Activated T-cell treated with anti-CD3 and anti-CD28 coated beads, Interleukin-2, amount 50 U/mL, for 24 hours (primary cell): ENCODE measurements around the gene REM1.
"Not testable (repeated sequence)": the region's sequence is repeated elsewhere in the genome, so short reads cannot be mapped to it uniquely, and the experiment has no call there.

Experiments used
- DNase-seq: peaks from one replicate; pipeline ENCODE4 v3.0.0-alpha.2; 2020
- H3K27ac Mint-ChIP-seq: 2 replicates; pipeline ENCODE4 v1.8.0; 2020; ENCODE audit warnings: mild to moderate bottlenecking, mixed read lengths
- H3K27me3 Mint-ChIP-seq: 2 replicates; pipeline ENCODE4 v1.8.0; 2020; ENCODE audit warnings: mixed read lengths
- H3K36me3 Mint-ChIP-seq: 2 replicates; pipeline ENCODE4 v1.8.0; 2020; ENCODE audit warnings: low read depth, mixed read lengths
- H3K4me1 Mint-ChIP-seq: 2 replicates; pipeline ENCODE4 v1.8.0; 2020; ENCODE audit warnings: low read depth, mixed read lengths
- H3K4me3 Mint-ChIP-seq: 2 replicates; pipeline ENCODE4 v1.8.0; 2020; ENCODE audit warnings: mild to moderate bottlenecking, moderate library complexity, mixed read lengths
- H3K9me3 Mint-ChIP-seq: 2 replicates; pipeline ENCODE4 v1.8.0; 2020; ENCODE audit warnings: mixed read lengths

The REM1 gene

DNA sequence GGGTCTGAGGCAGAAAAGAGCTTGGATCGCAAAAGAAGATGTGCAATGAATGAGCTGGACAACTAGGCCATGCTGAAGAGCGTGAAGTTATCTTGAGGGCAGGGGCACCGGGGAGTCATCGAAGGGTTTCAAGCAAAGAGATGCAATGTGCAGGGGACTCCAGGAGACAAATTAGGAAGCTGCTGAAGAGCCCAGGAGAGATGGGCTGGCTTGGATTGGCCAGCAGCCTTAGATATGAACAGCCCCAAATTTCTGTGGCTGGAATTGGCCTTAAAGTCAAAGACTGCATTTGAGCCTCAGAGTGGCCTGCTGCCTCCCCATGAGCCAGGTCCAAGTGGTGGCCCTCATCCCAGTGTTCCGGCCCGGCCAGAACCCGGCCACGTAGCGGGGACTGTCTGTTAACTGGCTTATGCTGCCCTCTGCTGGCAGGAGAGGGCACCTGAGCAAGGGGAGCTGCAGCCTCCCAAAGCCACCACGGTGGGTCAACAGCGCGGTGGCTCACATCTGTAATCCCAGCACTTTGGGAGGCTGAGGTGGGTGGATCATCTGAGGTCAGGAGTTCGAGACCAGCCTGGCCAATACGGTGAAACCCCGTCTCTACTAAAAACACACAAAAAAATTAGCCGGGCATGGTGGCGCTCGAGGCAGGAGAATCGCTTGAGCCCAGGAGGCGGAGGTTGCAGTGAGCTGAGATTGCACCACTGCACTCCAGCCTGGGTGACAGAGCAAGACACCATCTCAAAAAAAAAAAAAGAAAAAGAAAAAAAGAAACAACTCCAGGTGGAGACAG lies 28.0 kb downstream of the REM1 start:
- peak; percentile 81 for DNase-seq
- not testable (repeated sequence) for H3K4me1 Mint-ChIP-seq, H3K36me3 Mint-ChIP-seq, H3K4me3 Mint-ChIP-seq, H3K27ac Mint-ChIP-seq, H3K9me3 Mint-ChIP-seq, H3K27me3 Mint-ChIP-seq

DNA sequence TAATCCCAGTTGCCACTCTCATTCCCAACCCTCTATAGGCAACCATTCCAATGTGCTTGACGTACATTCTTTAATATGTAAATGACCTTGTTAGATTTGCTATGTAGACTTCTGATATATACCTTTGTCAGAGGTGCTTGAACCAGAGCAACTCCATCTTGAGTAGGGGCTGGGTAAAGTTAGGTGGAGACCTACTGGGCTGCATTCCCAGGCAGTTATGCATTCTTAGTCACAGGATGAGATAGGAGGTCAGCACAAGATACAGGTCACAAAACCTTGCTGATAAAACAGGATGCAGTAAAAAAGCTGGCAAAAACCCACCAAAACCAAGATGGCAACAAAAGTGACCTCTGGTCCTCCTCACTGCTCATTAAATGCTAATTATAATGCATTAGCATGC lies 30.8 kb downstream of the REM1 start:
- H3K9me3 Mint-ChIP-seq = no peaks in the 10 kb centered on the region
- no peaks in the 10 kb centered on the region for H3K36me3 Mint-ChIP-seq
- H3K27ac Mint-ChIP-seq = no peak overlapping the region
- H3K4me3 Mint-ChIP-seq = no peak overlapping the region
- peaks cover 12% of the 10 kb centered on the region for H3K27me3 Mint-ChIP-seq
- H3K4me1 Mint-ChIP-seq = peaks cover 1% of the 10 kb centered on the region
- no peak for DNase-seq

DNA sequence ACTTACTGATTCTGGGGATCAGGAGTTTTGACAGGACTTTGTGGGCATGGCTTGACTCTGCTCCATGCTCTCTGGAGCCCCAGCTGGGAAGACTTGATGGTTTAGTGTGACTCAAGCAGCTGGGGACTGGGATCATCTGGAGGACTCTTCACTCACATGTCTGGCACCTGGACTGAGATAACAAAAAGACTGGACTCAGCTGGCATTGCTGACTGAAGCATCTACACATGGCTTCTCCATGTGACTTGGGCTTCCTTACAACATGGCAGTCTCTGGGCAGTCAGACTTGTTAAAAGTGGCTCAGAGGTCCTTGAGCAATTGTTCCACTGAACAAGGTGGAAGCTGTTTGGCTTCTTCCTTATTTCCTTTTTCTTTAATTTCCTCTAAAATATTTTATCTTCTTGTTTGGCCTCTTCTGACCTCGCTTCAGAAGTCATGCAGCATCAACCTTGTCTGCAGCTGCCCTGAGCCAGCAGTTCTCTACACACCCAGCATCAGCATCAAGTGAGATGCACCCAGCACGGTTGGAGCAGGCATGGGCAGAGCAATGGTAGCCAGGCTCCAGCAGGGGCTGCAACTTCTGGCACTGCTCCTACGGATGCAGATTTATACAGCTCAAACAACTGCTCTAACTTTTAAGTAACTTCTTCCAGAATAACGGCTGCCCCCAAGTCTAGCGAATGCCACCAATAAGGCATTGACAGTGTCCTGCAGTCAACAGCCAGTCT lies 33.6 kb downstream of the REM1 start:
- Mint-ChIP-seq H3K9me3 (no peaks in the 10 kb centered on the region), H3K4me1 (no peaks in the 10 kb centered on the region), H3K4me3 (no peak overlapping the region), H3K27ac (no peak overlapping the region), H3K36me3 (no peaks in the 10 kb centered on the region), H3K27me3 (peaks cover 12% of the 10 kb centered on the region)
- no peak for DNase-seq

DNA sequence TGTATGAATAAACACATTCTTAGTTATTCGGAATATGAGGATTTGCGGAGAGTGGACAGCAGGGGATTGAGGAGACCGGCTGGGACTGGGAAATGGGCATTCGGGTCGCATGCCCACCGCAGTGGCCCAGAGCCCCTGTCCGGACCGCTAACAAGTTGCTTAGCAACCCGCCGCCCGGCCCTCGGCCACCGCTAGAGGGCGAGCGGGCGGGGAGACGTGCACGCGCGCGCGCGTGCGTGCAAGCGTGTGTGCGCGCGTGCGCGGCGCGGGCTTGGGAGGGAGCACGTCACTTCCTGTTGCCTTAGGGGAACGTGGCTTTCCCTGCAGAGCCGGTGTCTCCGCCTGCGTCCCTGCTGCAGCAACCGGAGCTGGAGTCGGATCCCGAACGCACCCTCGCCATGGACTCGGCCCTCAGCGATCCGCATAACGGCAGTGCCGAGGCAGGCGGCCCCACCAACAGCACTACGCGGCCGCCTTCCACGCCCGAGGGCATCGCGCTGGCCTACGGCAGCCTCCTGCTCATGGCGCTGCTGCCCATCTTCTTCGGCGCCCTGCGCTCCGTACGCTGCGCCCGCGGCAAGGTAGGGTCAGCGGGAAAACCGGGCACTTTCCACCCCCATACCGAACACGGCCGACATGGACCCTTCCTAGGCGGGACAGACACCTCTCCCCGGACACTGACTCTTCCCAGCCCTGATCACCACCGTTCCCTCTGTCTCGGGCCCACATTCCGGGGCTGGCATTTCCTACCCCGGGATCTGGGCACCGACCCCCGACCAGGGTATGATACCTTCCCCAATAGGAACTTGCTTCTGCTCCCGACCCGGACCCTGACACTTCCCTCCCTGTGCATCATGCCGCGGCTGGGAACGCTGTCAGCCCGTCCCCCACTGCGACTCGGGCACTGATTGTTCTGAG lies 39.3 kb downstream of the REM1 start, which contains the start of gene HM13:
Gene HM13 (plus strand): TSS at position 289 of the 918 bp plus-strand sequence. CDS start 110 bp downstream, at position 399.
- Mint-ChIP-seq H3K4me3 (no peak within 1 kb of the TSS), H3K9me3 (no peaks in the 10 kb centered on the region), H3K36me3 (peaks cover 7% of the 10 kb centered on the region), H3K4me1 (peaks cover 11% of the 10 kb centered on the region), H3K27ac (peak within 1 kb of the TSS; percentile 72), H3K27me3 (no peaks in the 10 kb centered on the region)
- peak; percentile 92 for DNase-seq

DNA sequence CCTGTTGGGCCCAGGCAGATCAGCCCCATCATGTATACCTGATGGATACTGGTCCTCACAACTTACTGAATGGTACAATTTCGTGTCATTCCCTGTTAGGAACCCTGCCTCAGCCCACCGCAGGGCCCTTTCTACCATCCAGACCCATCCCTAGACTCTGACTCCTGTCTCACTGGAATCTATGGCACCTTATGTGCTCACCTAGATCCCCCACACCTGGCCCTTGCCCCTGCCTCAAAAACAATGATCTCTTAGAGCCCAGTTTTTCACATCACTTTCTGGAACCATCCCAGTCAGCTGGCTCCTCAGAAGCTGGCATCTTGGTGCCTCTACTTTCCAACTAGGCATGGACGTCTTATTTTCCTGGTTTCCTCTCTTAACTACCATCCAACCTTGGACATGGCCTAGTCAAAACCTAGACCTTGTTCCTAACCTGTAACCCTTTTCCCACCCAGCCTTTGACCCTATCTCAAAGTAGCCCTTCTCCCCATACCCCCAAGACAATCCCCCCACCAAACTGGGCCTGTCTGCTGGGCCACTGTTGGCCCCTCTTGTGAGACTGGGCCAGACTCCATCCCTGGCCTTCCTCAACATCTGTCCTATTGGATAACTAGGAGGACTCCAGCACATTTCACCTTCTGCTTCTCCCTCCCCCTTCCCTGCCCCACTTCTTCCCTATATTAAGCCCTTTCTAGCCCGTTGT lies 40.1 kb downstream of the REM1 start:
- Mint-ChIP-seq H3K27ac (no peak overlapping the region), H3K27me3 (no peaks in the 10 kb centered on the region), H3K4me3 (no peak overlapping the region), H3K4me1 (peaks cover 19% of the 10 kb centered on the region), H3K36me3 (peaks cover 15% of the 10 kb centered on the region), H3K9me3 (no peaks in the 10 kb centered on the region)
- no peak for DNase-seq

DNA sequence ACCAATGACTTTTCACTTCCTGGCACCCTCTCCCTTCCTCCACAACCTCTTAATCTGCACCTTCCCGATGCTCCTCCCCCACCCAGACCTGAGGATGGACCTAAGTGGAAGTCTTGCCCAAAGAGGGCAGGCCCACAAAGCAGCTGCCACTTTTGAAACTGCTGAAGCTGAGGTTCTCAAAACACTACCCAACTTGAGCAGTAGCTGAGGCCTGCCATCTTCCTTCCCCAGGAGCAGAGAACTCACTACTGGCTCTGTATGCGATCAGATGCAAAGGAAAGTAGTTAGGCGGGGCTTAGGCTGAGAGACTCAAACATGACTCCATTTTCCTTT lies 40.7 kb downstream of the REM1 start:
- DNase-seq = no peak
- Mint-ChIP-seq H3K27me3 (no peaks in the 10 kb centered on the region), H3K9me3 (no peaks in the 10 kb centered on the region), H3K27ac (no peak overlapping the region), H3K4me3 (no peak overlapping the region), H3K36me3 (peaks cover 20% of the 10 kb centered on the region), H3K4me1 (peaks cover 23% of the 10 kb centered on the region)

DNA sequence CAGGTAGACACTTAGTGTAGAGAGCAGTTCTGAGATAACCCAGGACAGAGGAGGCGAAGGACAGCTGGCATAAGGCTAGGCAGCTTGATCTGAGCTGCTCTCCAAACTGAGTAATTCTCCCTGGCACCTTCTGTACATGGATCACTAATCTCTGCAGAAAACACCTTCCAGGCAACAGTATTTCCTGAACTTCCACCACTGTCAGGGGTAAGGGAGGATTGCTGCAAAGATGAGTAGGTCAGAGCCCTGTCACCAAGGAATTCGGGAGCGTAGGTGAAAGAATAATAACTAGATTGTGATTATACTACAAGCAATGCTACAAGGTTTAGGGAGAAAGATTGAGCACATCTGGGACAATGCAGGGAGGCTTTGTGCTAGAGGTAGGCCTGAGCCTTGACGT lies 41.1 kb downstream of the REM1 start:
- Mint-ChIP-seq H3K27me3 (no peaks in the 10 kb centered on the region), H3K27ac (no peak overlapping the region), H3K4me3 (no peak overlapping the region), H3K36me3 (peaks cover 24% of the 10 kb centered on the region), H3K9me3 (no peaks in the 10 kb centered on the region), H3K4me1 (peaks cover 28% of the 10 kb centered on the region)
- DNase-seq = no peak

DNA sequence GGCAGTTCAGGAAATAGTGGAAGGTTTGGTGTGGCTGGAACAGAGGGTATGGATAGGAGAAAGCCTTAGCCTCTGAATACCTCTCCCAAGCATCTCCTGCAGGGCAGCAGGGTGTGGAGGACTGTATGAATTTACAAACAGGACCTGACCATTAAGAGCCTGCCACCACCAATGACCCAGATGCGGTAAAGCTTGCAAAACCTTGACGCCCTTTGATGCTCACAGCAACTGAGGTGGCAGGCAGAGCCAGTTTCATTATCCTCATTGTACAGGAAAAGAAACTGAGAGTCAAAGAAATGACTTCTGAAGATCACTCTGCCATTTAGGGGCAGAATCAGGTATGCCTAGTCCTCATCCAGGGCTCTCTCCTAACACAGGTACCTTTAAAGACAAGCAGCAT lies 41.6 kb downstream of the REM1 start:
- H3K4me1 Mint-ChIP-seq = peaks cover 31% of the 10 kb centered on the region
- no peaks in the 10 kb centered on the region for H3K9me3 Mint-ChIP-seq
- no peaks in the 10 kb centered on the region for H3K27me3 Mint-ChIP-seq
- no peak overlapping the region for H3K4me3 Mint-ChIP-seq
- no peak overlapping the region for H3K27ac Mint-ChIP-seq
- H3K36me3 Mint-ChIP-seq = peaks cover 29% of the 10 kb centered on the region
- DNase-seq = no peak

DNA sequence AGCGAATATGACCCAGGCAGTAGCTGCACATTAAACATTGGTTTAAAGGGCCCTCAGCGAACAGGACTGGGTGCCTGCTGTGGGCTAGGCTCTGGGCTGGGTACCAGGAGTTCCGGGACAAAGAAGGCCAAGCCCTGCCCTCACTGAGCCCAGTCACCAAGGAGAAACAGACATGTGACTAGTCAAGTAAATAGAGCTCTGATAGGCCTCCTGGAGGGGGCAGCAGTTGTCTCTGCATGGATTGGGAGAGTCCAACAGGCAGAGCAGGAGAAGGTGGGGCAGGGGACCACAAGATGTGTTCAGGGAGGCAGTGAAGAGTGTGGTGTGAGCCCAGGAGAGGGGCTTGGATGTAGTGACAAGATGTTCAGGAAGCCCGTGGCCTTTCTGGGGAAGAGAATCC lies 42.3 kb downstream of the REM1 start:
- Mint-ChIP-seq H3K4me3 (no peak overlapping the region), H3K27me3 (no peaks in the 10 kb centered on the region), H3K9me3 (no peaks in the 10 kb centered on the region), H3K27ac (no peak overlapping the region), H3K36me3 (peaks cover 35% of the 10 kb centered on the region), H3K4me1 (peaks cover 36% of the 10 kb centered on the region)
- no peak for DNase-seq

DNA sequence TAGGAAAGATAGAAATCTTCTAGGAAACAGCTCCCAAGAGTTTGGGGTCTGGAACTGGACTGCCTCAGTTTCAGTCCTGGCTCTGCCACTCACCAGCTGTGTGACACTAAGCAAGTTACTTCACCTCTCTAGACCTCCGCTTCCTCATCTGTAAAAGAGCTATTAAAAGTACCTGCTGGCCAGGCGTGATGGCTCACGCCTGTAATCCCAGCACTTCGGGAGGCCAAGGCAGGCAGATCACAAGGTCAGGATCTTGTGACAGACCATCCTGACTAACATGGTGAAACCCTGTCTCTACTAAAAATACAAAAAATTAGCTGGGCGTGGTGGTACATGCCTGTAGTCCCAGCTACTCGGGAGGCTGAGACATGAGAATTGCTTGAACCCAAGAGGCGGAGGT lies 46.2 kb downstream of the REM1 start:
- H3K4me3 Mint-ChIP-seq, H3K27me3 Mint-ChIP-seq, DNase-seq, H3K9me3 Mint-ChIP-seq: not testable (repeated sequence)
- peaks cover 66% of the 10 kb centered on the region for H3K36me3 Mint-ChIP-seq
- peak overlapping the region; percentile 64 for H3K27ac Mint-ChIP-seq
- peaks cover 52% of the 10 kb centered on the region for H3K4me1 Mint-ChIP-seq

DNA sequence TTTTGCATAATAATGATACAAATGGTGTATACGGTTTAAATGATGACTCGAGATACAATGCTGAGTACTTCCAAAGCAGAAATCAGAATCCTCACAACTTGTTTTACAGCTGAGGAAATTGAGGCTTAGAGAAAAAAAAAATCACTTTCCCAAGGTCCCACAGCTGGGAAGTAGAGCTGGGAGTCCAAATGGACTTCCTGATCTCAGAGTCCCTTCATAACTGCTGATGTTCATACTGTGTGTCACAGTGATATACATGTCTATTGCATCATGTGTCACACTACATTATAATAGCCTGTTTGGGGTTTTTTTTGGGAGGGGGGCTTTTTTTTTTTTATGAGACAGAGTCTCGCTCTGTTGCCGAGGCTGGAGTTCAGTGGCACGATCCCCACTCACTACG lies 47.6 kb downstream of the REM1 start:
- Mint-ChIP-seq H3K4me3 (no peak overlapping the region), H3K9me3 (no peaks in the 10 kb centered on the region), H3K27ac (peak overlapping the region; percentile 72), H3K4me1 (peaks cover 57% of the 10 kb centered on the region), H3K27me3 (no peaks in the 10 kb centered on the region), H3K36me3 (peaks cover 81% of the 10 kb centered on the region)
- no peak for DNase-seq

DNA sequence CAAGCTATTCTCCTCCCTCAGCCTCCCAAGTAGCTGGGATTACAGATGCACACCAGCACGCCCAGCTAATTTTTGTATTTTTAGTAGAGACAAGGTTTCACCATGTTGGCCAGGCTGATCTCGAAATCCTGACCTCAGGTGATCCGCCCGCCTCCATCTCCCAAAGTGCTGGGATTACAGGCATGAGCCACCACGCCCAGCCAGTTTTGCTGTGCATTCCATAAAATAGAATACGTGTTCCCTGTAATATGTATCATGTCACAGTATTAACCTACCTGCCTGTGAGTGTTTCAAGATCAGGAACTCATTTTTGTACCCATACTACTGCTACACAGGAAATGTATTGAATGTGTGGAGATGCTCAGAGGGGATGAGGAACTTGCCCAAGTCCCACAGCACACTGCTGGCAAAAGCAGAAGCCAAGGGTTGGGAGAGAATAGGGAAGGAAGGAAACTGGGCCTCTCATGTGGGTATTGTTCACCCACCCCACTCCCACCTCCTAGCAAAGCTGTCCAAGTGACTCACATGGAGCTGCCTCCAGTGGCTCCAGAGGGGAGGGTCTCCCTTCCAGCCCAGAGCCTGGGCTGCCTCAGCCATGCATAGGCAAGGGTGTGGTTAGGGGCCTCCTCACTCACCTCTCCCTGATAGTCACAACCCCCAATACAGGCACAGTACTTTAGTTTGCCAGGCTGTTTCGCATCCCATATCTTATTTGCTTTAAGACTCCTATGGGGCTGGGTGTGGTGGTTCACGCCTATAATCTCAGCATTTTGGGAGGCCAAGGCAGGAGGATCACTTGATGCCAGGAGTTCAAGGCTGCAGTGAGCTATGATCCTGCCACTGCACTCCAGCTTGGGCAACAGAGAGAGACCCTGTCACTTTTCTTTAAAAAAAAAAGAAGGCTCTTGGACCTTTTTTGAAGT lies 48.5 kb downstream of the REM1 start:
- DNase-seq = no peak
- H3K27ac Mint-ChIP-seq = peak overlapping the region; percentile 64
- H3K27me3 Mint-ChIP-seq = no peaks in the 10 kb centered on the region
- peaks cover 57% of the 10 kb centered on the region for H3K4me1 Mint-ChIP-seq
- peaks cover 90% of the 10 kb centered on the region for H3K36me3 Mint-ChIP-seq
- no peaks in the 10 kb centered on the region for H3K9me3 Mint-ChIP-seq
- H3K4me3 Mint-ChIP-seq = no peak overlapping the region

DNA sequence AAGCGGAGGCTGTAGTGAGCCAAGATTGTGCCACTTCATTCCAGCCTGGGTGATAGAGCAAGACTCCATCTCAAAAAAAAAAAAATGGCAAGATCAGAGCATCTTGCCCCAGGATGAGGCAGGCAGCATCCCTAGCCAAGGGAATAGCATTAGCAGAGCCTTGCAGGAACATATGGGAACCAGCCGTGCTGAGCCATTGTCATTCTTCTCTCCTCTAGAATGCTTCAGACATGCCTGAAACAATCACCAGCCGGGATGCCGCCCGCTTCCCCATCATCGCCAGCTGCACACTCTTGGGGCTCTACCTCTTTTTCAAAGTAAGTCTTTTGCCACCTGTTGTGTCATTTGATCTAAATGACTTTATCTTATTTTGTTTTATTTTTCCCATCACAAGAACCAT lies 52.2 kb downstream of the REM1 start:
- Mint-ChIP-seq H3K27me3 (no peaks in the 10 kb centered on the region), H3K36me3 (peaks cover 91% of the 10 kb centered on the region), H3K4me1 (peaks cover 27% of the 10 kb centered on the region), H3K27ac (no peak overlapping the region), H3K9me3 (no peaks in the 10 kb centered on the region), H3K4me3 (no peak overlapping the region)
- DNase-seq = no peak
